Mucosa of descending colon (tissue), 3 donors: ENCODE results near the gene ALOX12B. TPM values are rescaled to one million over a fixed set of nuclear protein-coding genes. Genes with fewer than 3 reads are reported as not detected.
"Not testable (repeated sequence)": the region's sequence is repeated elsewhere in the genome, so short reads cannot be mapped to it uniquely, and the experiment has no call there.

Source experiments
- ATAC-seq: fragments of 200-7000 bp; cut with Tn5 transposase; one replicate; pipeline ENCODE4 v1.9.1; 2020; ENCODE audit warnings: mild to moderate bottlenecking, moderate library complexity
- DNase-seq, 3 donors: peaks; one replicate each; pipeline ENCODE4 v3.0.0-alpha.2; 2020
- H3K36me3 ChIP-seq: fragments of 200-600 bp; one replicate; pipeline ENCODE4 v1.8.0; 2021; ENCODE audit warnings: low read depth, mild to moderate bottlenecking
- H3K4me1 ChIP-seq: fragments of 200-600 bp; one replicate; pipeline ENCODE4 v1.8.0; 2021; ENCODE audit warnings: low read depth, mild to moderate bottlenecking
- H3K4me3 ChIP-seq: fragments of 200-600 bp; one replicate; pipeline ENCODE4 v1.8.0; 2021; ENCODE audit warnings: mild to moderate bottlenecking
- H3K9me3 ChIP-seq: fragments of 200-600 bp; one replicate; pipeline ENCODE4 v1.8.0; 2021; ENCODE audit warnings: mild to moderate bottlenecking
- CTCF ChIP-seq: fragments of 200-600 bp; IDR thresholded peaks from one replicate; pipeline ENCODE4 v1.8.0; 2022; ENCODE audit warnings: antibody characterized with exemption, mild to moderate bottlenecking
- intact Hi-C, 2 donors: fragments of 100-400 bp; cut with DNase I in 1 of 2; cut with micrococcal nuclease in 1 of 2; formaldehyde crosslinking; loops; one replicate each; pipeline versions ENCODE4 v1.11.0 to v1.11.1; 2022; cut with DNase I, micrococcal nuclease
- microRNA-seq: library from miRNA; unstranded; fragments of <30 nt; microRNA quantifications from one replicate; pipeline ENCODE4, GENCODE V29; 2019
- total RNA-seq, 3 donors: library from RNA; stranded (reverse); fragmentation: NEBNext Ultra II Directional in 2 of 3; extraction: Animal tissue kit (Norgen Biotek cat#: 25700) in 2 of 3; gene quantifications; one replicate each; pipeline versions ENCODE4 v1.2.1 to v1.2.4, GENCODE V29; 2021 to 2023
- donor health status: DM: no; HTN: no; CAD: no; lungs with moderate emphysema.
- donor health status: DM: no; HTN: no; CAD: no.
- donor health status: DM: no; HTN: yes; CAD: no.

Gene ALOX12B
- total RNA-seq, 3 donors from 2014 or later = 0.25 to 0.65 (median 0.49) TPM

GRCh38 chr17:8031261-8031661 lies 56.3 kb downstream of the ALOX12B start:
- H3K36me3 ChIP-seq = no peaks in the 10 kb centered on the region
- DNase-seq (no peak), ATAC-seq (no peak)
- H3K9me3 ChIP-seq = no peaks in the 10 kb centered on the region
- H3K4me3 ChIP-seq = no peak overlapping the region
- intact Hi-C loops = no loop called here
- H3K4me1 ChIP-seq = no peaks in the 10 kb centered on the region
- no peak for TF ChIP-seq CTCF

- Histone ChIP-seq H3K36me3 (no peaks in the 10 kb centered on the region), H3K4me3 (no peak overlapping the region), H3K9me3 (no peaks in the 10 kb centered on the region), H3K4me1 (no peaks in the 10 kb centered on the region)
- no peak for TF ChIP-seq CTCF
- DNase-seq (no peak), ATAC-seq (no peak)
- intact Hi-C loops = no loop called here
Observed at GRCh38 chr17:8029121-8029520, 58.4 kb downstream of the ALOX12B start.

GRCh38 chr17:8025176-8025911 lies 62.2 kb downstream of the ALOX12B start:
- Histone ChIP-seq H3K4me1 (no peaks in the 10 kb centered on the region), H3K4me3 (no peak overlapping the region), H3K9me3 (no peaks in the 10 kb centered on the region), H3K36me3 (no peaks in the 10 kb centered on the region)
- ATAC-seq (no peak), DNase-seq (no peak)
- intact Hi-C loops = no loop called here
- no peak for TF ChIP-seq CTCF

- H3K4me1 ChIP-seq, ATAC-seq, H3K4me3 ChIP-seq, H3K36me3 ChIP-seq, intact Hi-C loops, H3K9me3 ChIP-seq, DNase-seq: not testable (repeated sequence)
Observed at GRCh38 chr17:8024161-8024560, 63.4 kb downstream of the ALOX12B start.

Small RNA genes lying within 50 kb of the gene (microRNA-seq; reads per million reads assigned to microRNA genes)
- gene MIR4314 = not detected

Other genes starting within 250 kb of the ALOX12B start
- 1 to 10 TPM; 3.5 to 8.5 (median 6.9) TPM for gene TMEM88, start 232.7 kb downstream of the ALOX12B start, total RNA-seq
- 10 to 100 TPM; 51.2 to 73.5 (median 58.2) TPM for gene NAA38, start 230.2 kb downstream of the ALOX12B start, total RNA-seq
- 10 to 100 TPM; 11.5 to 17.0 (median 12.2) TPM for gene CYB5D1, start 229.7 kb downstream of the ALOX12B start, total RNA-seq
- 100 to 1,000 TPM in 1 of 3 donors, 10 to 100 TPM in 2; 52.7 to 151 (median 56.5) TPM for gene CHD3, start 198.9 kb downstream of the ALOX12B start, total RNA-seq
- gene RNF227, start 171.4 kb downstream of the ALOX12B start, total RNA-seq = 1 to 10 TPM; 1.4 to 3.0 (median 2.4) TPM
- 1 to 10 TPM; 3.3 to 5.5 (median 3.9) TPM for gene KCNAB3, start 157.9 kb downstream of the ALOX12B start, total RNA-seq
- 100 to 1,000 TPM in 2 of 3 donors, 10 to 100 TPM in 1; 86.2 to 116 (median 114) TPM for gene TRAPPC1, start 155.8 kb downstream of the ALOX12B start, total RNA-seq
- gene CNTROB, start 155.5 kb downstream of the ALOX12B start, total RNA-seq = 10 to 100 TPM; 23.7 to 34.5 (median 31.4) TPM
- under 1 TPM in 1 of 3 donors, not detected in 2; 0.26 TPM for gene GUCY2D, start 85.1 kb downstream of the ALOX12B start, total RNA-seq
- gene ALOX15B, start 48.7 kb downstream of the ALOX12B start, total RNA-seq = 1 to 10 TPM in 2 of 3 donors, under 1 TPM in 1; 0.66 to 1.3 (median 1.1) TPM
- not detected for gene ALOXE3, start 30.8 kb upstream of the ALOX12B start, total RNA-seq
- gene HES7, start 36.4 kb upstream of the ALOX12B start, total RNA-seq = under 1 TPM in 1 of 3 donors, not detected in 2; 0.28 TPM
- gene PER1, start 64.7 kb upstream of the ALOX12B start, total RNA-seq = 100 to 1,000 TPM in 1 of 3 donors, 10 to 100 TPM in 2; 14.9 to 185 (median 84.0) TPM
- 10 to 100 TPM; 56.4 to 77.2 (median 62.8) TPM for gene VAMP2, start 75.2 kb upstream of the ALOX12B start, total RNA-seq
- gene TMEM107, start 88.7 kb upstream of the ALOX12B start, total RNA-seq = 10 to 100 TPM in 1 of 3 donors, 1 to 10 TPM in 2; 8.0 to 19.1 (median 9.6) TPM
- gene BORCS6, start 102.5 kb upstream of the ALOX12B start, total RNA-seq = 10 to 100 TPM; 10.5 to 11.4 (median 11.0) TPM
- 10 to 100 TPM in 1 of 3 donors, 1 to 10 TPM in 2; 5.2 to 27.3 (median 5.7) TPM for gene AURKB, start 122.9 kb upstream of the ALOX12B start, total RNA-seq
- gene CTC1, start 160.3 kb upstream of the ALOX12B start, total RNA-seq = 10 to 100 TPM; 35.6 to 59.6 (median 57.7) TPM
- 10 to 100 TPM; 18.7 to 31.7 (median 30.1) TPM for gene PFAS, start 161.6 kb upstream of the ALOX12B start, total RNA-seq
- 10 to 100 TPM; 11.5 to 26.9 (median 15.5) TPM for gene RANGRF, start 201.0 kb upstream of the ALOX12B start, total RNA-seq
- 10 to 100 TPM in 1 of 3 donors, 1 to 10 TPM in 2; 8.4 to 10.3 (median 9.3) TPM for gene SLC25A35, start 207.7 kb upstream of the ALOX12B start, total RNA-seq
- gene ARHGEF15, start 222.5 kb upstream of the ALOX12B start, total RNA-seq = 1 to 10 TPM; 2.1 to 3.0 (median 2.8) TPM